Neural cell (in vitro differentiated cells): ENCODE data around the gene FGR. TPM values are rescaled to one million over a fixed set of nuclear protein-coding genes. Genes with fewer than 3 reads are reported as not detected.

Experiments used
- H2AFZ ChIP-seq: fragments of 200-600, 300-800 bp; sonication (generic), shearing (Covaris generic); 2 replicates; pipeline ENCODE4 v1.6.0; 2014; ENCODE audit warnings: low read depth, mild to moderate bottlenecking, antibody characterized with exemption, low read length, moderate library complexity
- H3F3A ChIP-seq: fragments of 200-600 bp; shearing (Covaris generic); 2 replicates; pipeline ENCODE4 v1.6.1; 2016; ENCODE audit warnings: mild to moderate bottlenecking, moderate library complexity, mixed read lengths, antibody characterized with exemption, low read length; ENCODE audit not compliant: insufficient read depth, poor library complexity, severe bottlenecking
- H3K27ac ChIP-seq: fragments of 200-600, 300-800 bp; sonication (generic), shearing (Covaris generic); 2 replicates; pipeline ENCODE4 v1.5.1; 2014; ENCODE audit warnings: mild to moderate bottlenecking, low read length, moderate library complexity
- H3K27me3 ChIP-seq: fragments of 300-800, 200-600 bp; sonication (generic), shearing (Covaris generic); 2 replicates; pipeline ENCODE4 v1.6.0; 2014; ENCODE audit warnings: mild to moderate bottlenecking, low read depth, low read length, moderate library complexity; ENCODE audit not compliant: insufficient read depth
- H3K36me3 ChIP-seq: fragments of 300-800, 200-600 bp; sonication (generic), shearing (Covaris generic); 2 replicates; pipeline ENCODE4 v1.5.1; 2014; ENCODE audit warnings: mild to moderate bottlenecking, antibody characterized with exemption, low read length, moderate library complexity; ENCODE audit not compliant: insufficient read depth
- H3K4me2 ChIP-seq: fragments of 300-800, 200-600 bp; sonication (generic), shearing (Covaris generic); 2 replicates; pipeline ENCODE4 v1.6.0; 2014; ENCODE audit warnings: mild to moderate bottlenecking, low read length
- H3K4me3 ChIP-seq: fragments of 300-800, 200-600 bp; sonication (generic), shearing (Covaris generic); 2 replicates; pipeline ENCODE4 v1.5.1; 2014; ENCODE audit warnings: mild to moderate bottlenecking, low read length, moderate library complexity
- H3K79me2 ChIP-seq: fragments of 200-600 bp; shearing (Covaris generic); replicated peaks from 2 replicates; pipeline ENCODE4 v1.6.0; 2014; ENCODE audit warnings: mild to moderate bottlenecking, low read length, moderate library complexity; ENCODE audit not compliant: insufficient read depth
- H3K9ac ChIP-seq: fragments of 300-800, 200-600 bp; sonication (generic), shearing (Covaris generic); 2 replicates; pipeline ENCODE4 v1.6.1; 2016; ENCODE audit warnings: mild to moderate bottlenecking, low read length, mixed read lengths
- H3K9me2 ChIP-seq: fragments of 200-600 bp; shearing (Covaris generic); 2 replicates; pipeline ENCODE4 v1.6.1; 2016; ENCODE audit warnings: mild to moderate bottlenecking, low read length, mixed read lengths; ENCODE audit not compliant: insufficient read depth
- H3K9me3 ChIP-seq: fragments of 200-600, 300-800 bp; sonication (generic), shearing (Covaris generic); 2 replicates; pipeline ENCODE4 v1.6.1; 2016; ENCODE audit warnings: mild to moderate bottlenecking, mixed run types, low read length, moderate library complexity, mixed read lengths
- H4K20me1 ChIP-seq: fragments of 200-600 bp; shearing (Covaris generic); 2 replicates; pipeline ENCODE4 v1.6.1; 2016; ENCODE audit warnings: mild to moderate bottlenecking, mixed run types; ENCODE audit not compliant: insufficient read depth
- EP300 ChIP-seq: fragments of 450-650 bp; conservative IDR thresholded peaks from 2 replicates; pipeline ENCODE4 v1.6.1; 2014; ENCODE audit warnings: antibody characterized with exemption, mild to moderate bottlenecking, moderate library complexity; ENCODE audit not compliant: poor library complexity, severe bottlenecking
- EZH2 ChIP-seq: fragments of 200-600, 300-800 bp; shearing (Covaris generic), sonication (generic); IDR thresholded peaks from 2 replicates; pipeline ENCODE4 v1.6.1; 2014; ENCODE audit warnings: antibody characterized with exemption, low read length, borderline replicate concordance, mild to moderate bottlenecking; ENCODE audit not compliant: insufficient read depth, poor library complexity, severe bottlenecking
- MXI1 ChIP-seq: fragments of 450-650 bp; conservative IDR thresholded peaks from 2 replicates; pipeline ENCODE4 v1.6.1; 2014; ENCODE audit warnings: antibody characterized with exemption, mild to moderate bottlenecking; ENCODE audit not compliant: poor library complexity, severe bottlenecking
- POLR2AphosphoS5 ChIP-seq: IDR thresholded peaks from 2 replicates; pipeline ENCODE4 v1.6.1; 2012
- RAD21 ChIP-seq: fragments of 450-650 bp; conservative IDR thresholded peaks from 2 replicates; pipeline ENCODE4 v1.6.1; 2014; ENCODE audit warnings: antibody characterized with exemption, mild to moderate bottlenecking, moderate library complexity
- SMC3 ChIP-seq: fragments of 450-650 bp; conservative IDR thresholded peaks from 2 replicates; pipeline ENCODE4 v1.6.1; 2014; ENCODE audit warnings: antibody characterized with exemption, mild to moderate bottlenecking, moderate library complexity; ENCODE audit not compliant: poor library complexity
- TAF1 ChIP-seq: IDR thresholded peaks from 2 replicates; pipeline ENCODE4 v1.6.1; 2012; ENCODE audit warnings: low read depth
- polyA plus RNA-seq: library from polyadenylated mRNA; depleted of rRNA; stranded (reverse); fragments of >200 nt; gene quantifications from 2 replicates; pipeline ENCODE4 v1.2.3, GENCODE V29; 2014
- TF ChIP-seq, protein P1 (sequence below): fragments of 450-650 bp; IDR thresholded peaks from 2 replicates; pipeline ENCODE4 v1.5.1; 2014; ENCODE audit warnings: antibody characterized with exemption, mild to moderate bottlenecking, moderate library complexity; ENCODE audit not compliant: poor library complexity, severe bottlenecking
- TF ChIP-seq, protein P2 (sequence below): IDR thresholded peaks from 2 replicates; pipeline ENCODE4 v1.6.1; 2012; ENCODE audit warnings: borderline replicate concordance

The FGR gene
- polyA plus RNA-seq, 1 donor from 2014 or later = not detected

DNA sequence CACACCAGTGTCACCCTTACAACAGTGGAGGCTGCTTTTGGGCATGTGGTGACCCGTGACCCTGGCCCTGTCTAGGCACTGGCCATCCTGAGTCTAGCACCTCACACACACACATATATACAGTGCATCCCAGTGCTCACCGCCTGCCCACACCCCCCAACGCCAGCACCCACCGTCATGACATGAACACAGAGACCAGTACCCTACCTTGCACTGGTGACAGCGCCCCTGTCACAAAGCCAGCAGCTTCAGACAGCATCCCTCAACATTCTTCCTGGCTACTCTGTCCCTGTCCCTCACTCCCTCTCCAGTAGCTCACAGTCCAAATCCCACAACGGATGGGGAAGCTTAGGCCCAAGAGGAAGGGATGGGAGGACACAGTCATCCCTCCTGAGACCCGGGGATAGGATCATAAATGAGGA, 58.2 kb downstream of the FGR start:
- Histone ChIP-seq H3K9me2 (no peaks in the 10 kb centered on the region), H3K9ac (peak overlapping the region; percentile 24), H3K4me2 (no peak overlapping the region), H3K27ac (no peak overlapping the region), H3K27me3 (no peaks in the 10 kb centered on the region), H4K20me1 (peaks cover 7% of the 10 kb centered on the region), H3K9me3 (no peaks in the 10 kb centered on the region), H3F3A (peaks cover 3% of the 10 kb centered on the region), H3K4me3 (peak overlapping the region; percentile 41), H3K36me3 (no peaks in the 10 kb centered on the region), H2AFZ (no peak overlapping the region), H3K79me2 (peaks cover 58% of the 10 kb centered on the region)
- TF ChIP-seq, protein P1, sequence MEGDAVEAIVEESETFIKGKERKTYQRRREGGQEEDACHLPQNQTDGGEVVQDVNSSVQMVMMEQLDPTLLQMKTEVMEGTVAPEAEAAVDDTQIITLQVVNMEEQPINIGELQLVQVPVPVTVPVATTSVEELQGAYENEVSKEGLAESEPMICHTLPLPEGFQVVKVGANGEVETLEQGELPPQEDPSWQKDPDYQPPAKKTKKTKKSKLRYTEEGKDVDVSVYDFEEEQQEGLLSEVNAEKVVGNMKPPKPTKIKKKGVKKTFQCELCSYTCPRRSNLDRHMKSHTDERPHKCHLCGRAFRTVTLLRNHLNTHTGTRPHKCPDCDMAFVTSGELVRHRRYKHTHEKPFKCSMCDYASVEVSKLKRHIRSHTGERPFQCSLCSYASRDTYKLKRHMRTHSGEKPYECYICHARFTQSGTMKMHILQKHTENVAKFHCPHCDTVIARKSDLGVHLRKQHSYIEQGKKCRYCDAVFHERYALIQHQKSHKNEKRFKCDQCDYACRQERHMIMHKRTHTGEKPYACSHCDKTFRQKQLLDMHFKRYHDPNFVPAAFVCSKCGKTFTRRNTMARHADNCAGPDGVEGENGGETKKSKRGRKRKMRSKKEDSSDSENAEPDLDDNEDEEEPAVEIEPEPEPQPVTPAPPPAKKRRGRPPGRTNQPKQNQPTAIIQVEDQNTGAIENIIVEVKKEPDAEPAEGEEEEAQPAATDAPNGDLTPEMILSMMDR = no peak
- TF ChIP-seq SMC3 = no peak
- TF ChIP-seq RAD21 = no peak
- TF ChIP-seq, protein P2, sequence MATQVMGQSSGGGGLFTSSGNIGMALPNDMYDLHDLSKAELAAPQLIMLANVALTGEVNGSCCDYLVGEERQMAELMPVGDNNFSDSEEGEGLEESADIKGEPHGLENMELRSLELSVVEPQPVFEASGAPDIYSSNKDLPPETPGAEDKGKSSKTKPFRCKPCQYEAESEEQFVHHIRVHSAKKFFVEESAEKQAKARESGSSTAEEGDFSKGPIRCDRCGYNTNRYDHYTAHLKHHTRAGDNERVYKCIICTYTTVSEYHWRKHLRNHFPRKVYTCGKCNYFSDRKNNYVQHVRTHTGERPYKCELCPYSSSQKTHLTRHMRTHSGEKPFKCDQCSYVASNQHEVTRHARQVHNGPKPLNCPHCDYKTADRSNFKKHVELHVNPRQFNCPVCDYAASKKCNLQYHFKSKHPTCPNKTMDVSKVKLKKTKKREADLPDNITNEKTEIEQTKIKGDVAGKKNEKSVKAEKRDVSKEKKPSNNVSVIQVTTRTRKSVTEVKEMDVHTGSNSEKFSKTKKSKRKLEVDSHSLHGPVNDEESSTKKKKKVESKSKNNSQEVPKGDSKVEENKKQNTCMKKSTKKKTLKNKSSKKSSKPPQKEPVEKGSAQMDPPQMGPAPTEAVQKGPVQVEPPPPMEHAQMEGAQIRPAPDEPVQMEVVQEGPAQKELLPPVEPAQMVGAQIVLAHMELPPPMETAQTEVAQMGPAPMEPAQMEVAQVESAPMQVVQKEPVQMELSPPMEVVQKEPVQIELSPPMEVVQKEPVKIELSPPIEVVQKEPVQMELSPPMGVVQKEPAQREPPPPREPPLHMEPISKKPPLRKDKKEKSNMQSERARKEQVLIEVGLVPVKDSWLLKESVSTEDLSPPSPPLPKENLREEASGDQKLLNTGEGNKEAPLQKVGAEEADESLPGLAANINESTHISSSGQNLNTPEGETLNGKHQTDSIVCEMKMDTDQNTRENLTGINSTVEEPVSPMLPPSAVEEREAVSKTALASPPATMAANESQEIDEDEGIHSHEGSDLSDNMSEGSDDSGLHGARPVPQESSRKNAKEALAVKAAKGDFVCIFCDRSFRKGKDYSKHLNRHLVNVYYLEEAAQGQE = no peak
- TF ChIP-seq EZH2 = no peak

DNA sequence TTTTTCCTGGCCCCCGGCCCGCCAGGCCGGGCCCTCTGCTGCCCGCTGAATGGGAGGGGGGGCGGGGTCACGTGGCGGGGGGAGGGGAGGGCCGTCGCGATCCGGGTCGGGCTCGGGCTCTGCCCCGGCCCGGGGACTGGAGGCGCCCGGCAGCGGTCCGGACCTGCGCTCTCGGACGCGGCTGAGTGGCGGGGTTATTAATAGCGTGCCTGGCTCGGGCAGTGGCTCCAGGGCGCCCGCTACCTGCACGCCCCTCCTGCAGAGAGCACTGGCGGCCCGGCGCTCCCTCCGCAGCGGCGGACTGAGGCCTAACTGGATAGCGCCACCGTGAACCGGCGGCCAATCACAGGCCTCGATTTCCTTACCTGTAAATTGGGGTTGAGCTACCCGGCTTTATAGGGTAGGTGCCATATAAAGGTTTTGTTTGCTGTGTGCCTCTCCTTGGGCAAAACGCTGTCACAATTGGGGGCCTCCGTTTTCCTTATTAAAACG, 59.1 kb downstream of the FGR start:
- Histone ChIP-seq H3K9ac (no peak overlapping the region), H3K9me3 (no peaks in the 10 kb centered on the region), H3K4me3 (peak overlapping the region; percentile 41), H3K36me3 (no peaks in the 10 kb centered on the region), H2AFZ (no peak overlapping the region), H3K27ac (no peak overlapping the region), H3K9me2 (no peaks in the 10 kb centered on the region), H3K27me3 (no peaks in the 10 kb centered on the region), H3K4me2 (no peak overlapping the region), H3K79me2 (peaks cover 60% of the 10 kb centered on the region), H3F3A (peaks cover 3% of the 10 kb centered on the region), H4K20me1 (peaks cover 7% of the 10 kb centered on the region)
- no peak for TF ChIP-seq TAF1
- TF ChIP-seq, protein P1 = no peak
- no peak for TF ChIP-seq EP300
- no peak for TF ChIP-seq EZH2
- no peak for TF ChIP-seq SMC3
- TF ChIP-seq POLR2AphosphoS5 = no peak
- TF ChIP-seq RAD21 = no peak
- TF ChIP-seq, protein P2 = no peak
- TF ChIP-seq MXI1 = no peak
